HG02840 (cell line): Measurements from ENCODE around the gene KDELR3.
"Not testable (repeated sequence)": the region's sequence is repeated elsewhere in the genome, so short reads cannot be mapped to it uniquely, and the experiment has no call there.

ENCODE experiments used
- ATAC-seq: cut with Tn5 transposase; IDR thresholded peaks from one replicate; pipeline ENCODE4 v1.9.1; 2021; ENCODE audit warnings: mild to moderate bottlenecking, moderate library complexity, moderate number of reproducible peaks; ENCODE audit not compliant: unreplicated experiment, low FRiP score

KDELR3 gene

DNA sequence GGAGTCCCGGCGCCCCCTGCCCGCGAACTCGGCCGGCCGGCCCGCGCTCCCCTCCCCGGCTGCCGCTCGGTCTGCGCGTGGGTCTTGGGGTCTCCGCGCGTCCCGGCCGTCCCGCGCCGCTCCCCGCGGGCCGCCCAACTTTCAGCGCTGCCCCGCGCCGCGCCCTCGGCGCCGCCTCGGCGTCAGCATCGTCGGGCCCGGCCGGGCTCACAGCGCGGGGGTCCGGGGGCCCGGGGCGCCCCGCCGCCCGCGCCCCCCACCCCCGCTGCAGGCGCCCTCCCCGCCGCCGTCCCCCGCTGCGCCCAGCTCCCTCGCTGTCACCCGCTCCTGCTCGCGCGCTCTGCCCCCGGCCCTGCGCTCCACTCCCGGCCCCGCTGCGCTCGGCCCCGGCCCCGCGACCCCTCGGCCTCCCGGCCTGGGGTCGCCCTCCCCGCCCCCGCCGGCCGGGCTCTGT is 12.8 kb upstream of the KDELR3 start, which contains the start of gene KCNJ4:
KCNJ4 (minus strand) TSS at position 124 of the 454 bp plus-strand sequence. CDS start 27,067 bp downstream, outside the sequence.
- ATAC-seq: no peak

DNA sequence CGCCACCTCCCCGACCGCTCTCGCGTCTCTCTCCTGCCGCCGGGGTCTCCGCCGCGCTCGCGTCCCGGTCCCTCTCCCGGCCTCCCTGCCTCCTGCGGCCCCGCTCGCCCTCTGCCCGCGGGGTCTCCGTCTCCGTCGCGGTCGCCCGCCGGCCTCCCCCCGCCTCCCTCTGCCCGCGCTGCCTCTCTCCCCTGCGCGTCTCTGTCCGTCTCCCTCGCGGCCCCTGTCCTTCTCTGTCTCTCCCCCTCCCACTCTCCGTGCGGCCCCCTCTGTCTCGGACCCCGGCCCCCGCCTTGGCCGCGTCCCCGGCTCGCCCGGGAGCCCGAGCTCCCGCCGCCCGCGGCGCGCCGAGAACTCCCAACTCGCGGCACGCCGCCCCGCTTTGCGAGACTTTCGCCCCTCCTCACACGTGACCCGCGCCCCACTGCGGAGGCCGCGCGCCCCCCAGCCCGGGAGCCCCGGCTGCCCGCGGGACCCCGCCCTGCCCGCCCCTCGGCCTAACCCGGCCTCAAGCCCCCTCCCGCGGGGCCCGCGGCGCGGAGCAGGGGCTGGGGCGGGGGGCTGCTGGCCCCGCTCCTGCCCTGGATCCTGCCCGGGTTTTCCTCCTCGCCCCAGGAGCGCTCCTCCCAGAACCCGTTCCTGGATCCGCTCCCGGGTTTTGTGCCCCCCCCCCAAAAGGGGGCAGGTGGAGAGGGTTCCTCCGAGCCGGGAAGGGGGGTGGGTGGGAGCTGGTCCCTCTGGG is 12.2 kb upstream of the KDELR3 start:
- no peak for ATAC-seq

DNA sequence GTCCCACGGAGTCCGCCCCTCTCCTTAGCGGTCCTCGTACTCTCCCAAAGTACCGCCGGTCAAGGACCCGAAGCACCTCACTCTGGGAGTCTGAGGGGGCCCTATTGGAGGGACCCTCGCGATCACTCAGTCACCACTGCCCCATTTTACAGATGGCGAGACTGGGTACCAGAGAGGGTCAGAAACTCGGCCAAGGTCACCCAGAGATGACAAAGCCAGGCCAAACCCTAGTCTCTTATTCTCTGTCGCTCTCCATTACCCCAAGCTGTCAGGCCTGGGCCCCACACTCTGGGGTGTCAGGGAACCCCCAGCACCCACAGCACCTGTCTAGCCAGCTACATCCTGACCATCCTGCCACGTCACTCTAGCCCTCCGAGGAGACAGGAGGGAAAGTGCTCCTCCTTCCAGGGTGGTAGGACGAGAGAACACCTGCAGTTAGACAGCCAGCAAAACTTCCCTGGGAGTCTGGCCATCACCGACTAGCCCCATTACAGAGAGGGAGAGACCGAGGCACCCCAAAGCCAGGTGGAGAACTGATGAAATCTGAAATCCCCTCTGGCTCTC is 11.5 kb upstream of the KDELR3 start:
- ATAC-seq: no peak

DNA sequence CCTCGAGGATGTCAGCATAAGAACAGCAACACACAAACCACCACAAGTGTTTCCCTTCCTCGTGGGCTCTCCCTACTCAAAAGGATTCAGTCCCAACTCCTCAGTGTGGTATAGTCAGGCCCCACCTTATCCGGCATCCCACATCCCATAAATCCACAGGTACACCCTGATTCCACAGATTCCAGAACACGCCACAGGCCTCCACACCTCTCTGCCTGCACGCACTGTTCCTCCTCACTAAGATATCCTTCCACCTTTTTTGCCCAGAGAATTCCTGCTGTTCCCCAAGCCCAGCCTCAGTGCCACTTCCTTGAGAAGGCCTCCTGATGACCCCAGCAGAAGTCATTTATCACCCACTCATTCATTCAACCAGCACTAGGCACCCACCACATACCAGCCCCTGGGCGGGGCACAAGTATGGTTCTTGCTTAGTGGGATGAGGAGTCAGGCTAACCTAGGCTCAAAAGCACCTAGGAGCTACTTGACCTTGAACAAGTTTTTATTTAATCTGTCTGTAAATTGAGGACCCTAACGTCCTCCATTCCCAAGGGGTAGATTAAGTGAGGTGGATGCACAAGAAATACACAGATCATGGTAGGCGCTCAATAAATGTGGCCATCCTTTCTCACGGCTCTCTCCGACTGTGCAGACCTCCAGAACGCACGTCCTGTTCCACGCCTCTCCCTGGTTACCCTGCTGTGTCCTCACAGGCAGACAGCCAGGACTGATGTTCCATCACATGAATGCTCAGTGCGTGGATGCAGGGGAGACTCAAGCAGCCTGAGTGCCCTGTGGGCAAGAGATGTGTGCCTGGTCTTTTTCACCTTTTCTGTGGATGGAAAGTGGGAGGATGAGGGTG is 10.8 kb upstream of the KDELR3 start:
- ATAC-seq: no peak

DNA sequence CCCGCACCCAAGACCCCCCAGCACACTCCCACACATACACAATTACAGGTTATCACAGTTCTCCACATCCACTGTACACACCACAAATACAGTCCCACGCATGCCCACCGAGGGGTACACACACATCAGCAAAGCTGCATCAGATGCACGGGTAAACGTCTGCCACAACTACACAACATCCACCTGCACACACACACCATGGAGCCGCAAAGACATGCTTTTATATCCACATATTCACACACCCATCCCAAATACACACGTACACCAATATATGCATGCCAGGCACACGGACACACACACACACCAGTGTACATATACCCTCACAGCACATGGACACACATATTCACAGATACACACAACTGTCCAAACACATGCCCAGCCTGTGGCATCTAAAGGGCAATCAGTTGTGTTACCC is 7.5 kb upstream of the KDELR3 start:
- ATAC-seq: no peak

GRCh38 chr22:38461057-38461413 is 6.9 kb upstream of the KDELR3 start:
- ATAC-seq: no peak

DNA sequence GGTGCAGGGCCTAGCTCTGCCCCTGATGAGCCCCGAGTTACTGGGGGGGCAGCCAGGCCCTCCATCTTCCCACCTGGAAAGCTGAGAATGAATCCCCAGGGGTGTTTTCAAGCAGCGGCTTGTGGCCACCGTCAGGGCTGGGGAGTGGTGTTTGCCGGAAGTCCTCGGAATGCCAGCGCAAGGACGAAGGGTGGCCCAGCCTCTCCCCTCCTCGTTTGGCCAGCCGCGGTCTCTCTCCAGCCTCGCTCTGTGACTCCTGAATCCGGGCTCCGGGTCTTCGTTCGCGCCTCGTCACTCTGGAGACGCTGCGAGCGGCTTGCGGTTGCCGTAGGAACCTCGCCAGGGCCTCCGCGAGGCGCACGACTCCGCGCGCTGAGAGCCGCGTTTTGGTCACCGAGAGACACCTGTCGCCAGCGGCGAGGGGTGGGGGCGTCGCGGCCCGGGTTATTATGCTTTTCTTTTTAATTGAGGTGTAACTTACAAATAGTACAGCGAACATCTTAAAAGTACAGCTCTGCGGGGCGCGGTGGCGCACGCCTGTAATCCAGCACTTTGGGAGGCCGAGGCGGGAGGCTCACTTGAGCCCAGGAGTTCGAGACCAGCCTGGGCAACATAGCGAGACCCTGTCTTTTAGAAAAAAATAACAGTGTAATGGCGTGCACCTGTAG is 6.3 kb upstream of the KDELR3 start:
- ATAC-seq: no peak

DNA sequence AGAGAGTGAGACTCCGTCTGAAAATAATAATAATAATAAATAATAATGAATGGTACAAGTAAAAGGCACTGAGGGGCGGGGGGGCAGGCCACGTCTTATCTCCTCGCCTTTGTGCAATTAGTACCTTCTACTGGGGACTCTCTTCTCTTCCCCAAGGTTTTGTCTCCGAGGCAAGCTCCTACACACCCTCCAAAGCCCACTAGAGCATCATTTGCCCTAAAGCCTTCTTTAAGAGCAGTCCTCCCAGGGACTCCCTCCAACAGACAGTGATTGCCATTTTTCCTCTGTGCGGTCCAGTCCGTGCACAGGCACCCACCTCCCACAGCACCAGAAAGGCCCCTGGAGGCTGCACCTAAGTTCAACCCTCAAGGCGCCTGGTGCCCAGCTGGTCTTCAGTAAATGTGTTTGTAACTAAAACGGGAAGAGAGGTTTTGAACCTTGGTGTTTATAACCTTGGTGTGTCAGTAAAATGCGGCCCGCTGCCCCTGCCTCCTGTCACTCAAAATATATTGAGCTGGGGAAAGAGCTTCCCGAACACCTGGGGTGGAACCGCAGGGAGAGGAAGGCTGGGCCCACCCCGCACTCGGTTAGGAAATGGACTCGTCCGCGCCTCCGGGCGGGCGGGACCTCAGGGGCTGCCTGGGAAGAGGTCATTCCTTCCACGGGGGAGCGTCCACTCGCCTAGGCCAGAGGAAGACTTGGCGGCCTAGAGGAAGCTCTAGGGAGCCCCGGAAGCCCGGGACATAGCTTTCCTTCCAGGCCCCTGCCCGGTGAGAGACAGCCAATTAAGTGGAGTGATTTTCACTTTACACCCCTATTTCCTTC is 4.7 kb upstream of the KDELR3 start:
- ATAC-seq: no peak

GRCh38 chr22:38464992-38465672 is 2.8 kb upstream of the KDELR3 start:
- ATAC-seq: no peak

- no peak for ATAC-seq
Observed at GRCh38 chr22:38465673-38466490, 2.0 kb upstream of the KDELR3 start.

DNA sequence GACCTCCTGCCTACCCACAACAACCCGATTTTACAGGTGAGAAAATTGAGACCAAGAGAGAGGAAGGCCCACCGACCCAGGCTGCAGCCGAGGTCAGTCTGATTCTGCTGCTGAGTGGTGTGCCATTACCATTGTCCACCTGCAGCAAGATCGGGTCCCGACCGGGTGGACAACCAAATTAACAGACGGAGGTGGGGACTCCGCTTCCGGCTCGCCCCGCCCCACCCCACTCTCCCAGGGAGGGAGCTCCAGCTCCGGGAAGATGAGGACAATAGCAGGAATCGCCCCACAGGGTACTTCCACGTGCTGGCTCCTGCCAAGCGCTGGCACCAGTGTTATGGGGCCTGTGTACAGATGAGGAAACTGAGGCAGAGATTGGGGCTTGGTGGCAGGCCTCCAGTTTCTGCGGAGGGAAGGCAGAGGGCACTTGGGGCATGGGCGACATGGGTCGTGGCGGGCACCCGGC is 425 bp upstream of the KDELR3 start:
- no peak for ATAC-seq

DNA sequence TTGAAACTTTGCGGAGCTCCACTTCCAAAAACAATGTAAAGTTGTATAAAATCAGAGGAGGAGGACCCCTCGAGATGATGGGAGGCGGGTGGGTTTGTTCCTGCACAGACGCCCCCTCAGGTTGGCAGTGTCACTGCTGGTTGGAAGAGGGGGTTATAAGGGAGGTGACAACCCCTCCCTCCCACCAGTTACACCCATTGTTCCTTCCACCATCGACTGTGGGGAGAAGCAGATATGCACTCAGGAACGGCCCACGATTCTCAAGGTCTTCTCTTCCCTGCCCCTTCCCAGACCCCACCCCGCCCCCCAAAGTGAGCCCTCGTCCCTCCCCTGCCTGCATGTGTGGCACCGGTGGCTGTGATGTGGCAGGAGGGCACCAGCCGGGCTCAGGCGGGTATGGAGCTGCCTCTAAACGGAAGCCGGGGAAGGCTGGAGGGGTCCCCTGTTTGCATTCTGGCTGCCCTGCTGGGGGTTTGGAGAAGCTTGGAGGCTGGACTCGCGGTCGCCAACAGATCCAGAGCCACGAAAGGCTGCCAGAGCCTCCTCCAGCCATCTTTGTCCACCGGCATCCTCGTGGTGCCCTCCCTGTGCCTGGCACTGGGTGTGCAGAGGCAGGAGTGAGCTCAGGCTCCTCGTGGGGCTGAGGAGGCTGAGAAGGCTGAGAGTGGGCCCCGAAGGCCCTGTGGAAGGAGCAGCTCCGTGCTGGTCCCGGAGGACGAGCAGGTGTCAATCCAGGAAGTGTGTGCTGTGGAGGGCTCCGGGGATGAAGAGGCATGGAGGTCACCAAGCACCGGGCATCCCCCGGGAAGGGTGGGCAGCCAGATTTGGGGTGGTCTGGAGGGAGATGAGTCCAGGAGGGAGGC is 778 bp downstream of the KDELR3 start:
- no peak for ATAC-seq

DNA sequence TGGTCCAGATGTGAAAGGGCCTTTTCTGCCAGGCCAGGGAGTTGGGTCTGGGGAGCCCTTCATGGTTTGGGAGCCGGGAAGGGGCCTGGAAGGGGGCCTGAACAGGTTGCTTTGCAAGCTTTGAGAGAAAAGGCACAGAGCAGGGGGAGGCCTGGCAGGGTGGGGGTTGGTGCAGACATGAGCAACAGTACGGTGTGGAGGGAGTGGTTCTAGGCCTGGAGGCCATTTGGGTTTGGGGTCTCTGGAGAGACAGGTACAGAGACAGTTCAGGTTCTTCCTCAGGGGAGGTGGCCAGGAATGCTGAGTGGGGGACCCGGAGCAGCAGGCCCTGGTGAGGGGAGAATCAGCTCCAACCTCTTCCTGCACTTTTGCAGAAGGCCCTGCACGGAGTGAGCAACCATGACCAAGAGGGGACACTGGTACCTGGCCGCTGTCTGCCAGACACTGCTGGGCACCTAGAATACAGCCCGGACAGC is 1.4 kb downstream of the KDELR3 start:
- ATAC-seq: no peak

DNA sequence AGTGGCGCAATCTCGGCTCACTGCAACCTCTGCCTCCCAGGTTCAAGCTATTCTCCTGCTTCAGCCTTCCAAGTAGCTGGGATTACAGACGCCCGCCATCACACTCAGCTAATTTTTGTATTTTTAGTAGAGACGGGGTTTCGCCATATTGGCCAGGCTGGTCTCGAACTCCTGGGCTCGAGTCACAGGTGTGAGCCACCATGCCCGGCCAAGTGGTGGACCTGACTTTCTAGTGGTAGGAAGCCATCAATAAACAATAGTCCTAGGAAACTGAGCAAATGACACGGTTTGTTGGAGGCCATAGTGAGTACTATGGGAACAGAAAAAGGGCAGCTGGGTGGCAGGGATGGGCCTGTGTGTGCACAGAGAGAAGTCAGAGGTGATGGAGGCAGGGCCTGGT is 2.3 kb downstream of the KDELR3 start:
- not testable (repeated sequence) for ATAC-seq

- no peak for ATAC-seq
Observed at GRCh38 chr22:38471237-38471636, 3.3 kb downstream of the KDELR3 start.

- ATAC-seq: no peak
Observed at GRCh38 chr22:38474003-38474607, 6.2 kb downstream of the KDELR3 start.

- ATAC-seq: no peak
Observed at GRCh38 chr22:38477585-38477984, 9.7 kb downstream of the KDELR3 start.
